CD8-positive, alpha-beta memory T cell (primary cell): ENCODE measurements around the gene BRMS1L. TPM values are rescaled to one million over a fixed set of nuclear protein-coding genes. Genes with fewer than 3 reads are reported as not detected.

Source experiments
- CTCF ChIA-PET: fragments of 350-600 bp; sonication (Branson Sonifier 250); formaldehyde crosslinking; loops from one replicate; lab custom pipeline; 2021; ENCODE audit warnings: antibody characterized with exemption; lab: Charles Lee
- POLR2A ChIA-PET: fragments of 350-600 bp; sonication (Branson Sonifier 250); formaldehyde crosslinking; loops from one replicate; lab custom pipeline; 2021; ENCODE audit warnings: antibody characterized with exemption; lab: Charles Lee
- DNase-seq, 5 donors: peaks; one replicate each; pipeline versions ENCODE4 v3.0.0 to v3.0.0-alpha.2; 2020 to 2022; ENCODE audit warnings: mixed read lengths in 1 of 5
- H3K27ac ChIP-seq: one replicate; pipeline ENCODE4 v1.7.0; 2013; ENCODE audit warnings: low read depth, mild to moderate bottlenecking, low read length, moderate library complexity
- H3K27me3 ChIP-seq: 2 replicates; pipeline ENCODE4 v1.7.0; 2013; ENCODE audit warnings: low read length, mild to moderate bottlenecking; ENCODE audit not compliant: insufficient read depth, poor library complexity, severe bottlenecking
- H3K36me3 ChIP-seq: 2 replicates; pipeline ENCODE4 v1.7.0; 2013; ENCODE audit warnings: mild to moderate bottlenecking, low read length, moderate library complexity; ENCODE audit not compliant: insufficient read depth
- H3K4me1 ChIP-seq: 2 replicates; pipeline ENCODE4 v1.7.0; 2013; ENCODE audit warnings: mild to moderate bottlenecking, low read length, moderate library complexity; ENCODE audit not compliant: insufficient read depth
- H3K4me3 ChIP-seq: 2 replicates; pipeline ENCODE4 v1.7.0; 2013; ENCODE audit warnings: mild to moderate bottlenecking, low read length
- H3K9me3 ChIP-seq: 2 replicates; pipeline ENCODE4 v1.7.0; 2013; ENCODE audit warnings: mild to moderate bottlenecking, low read length
- H3K27ac Mint-ChIP-seq, 8 donors: one replicate each; pipeline ENCODE4 v1.8.0; 2020 to 2021; ENCODE audit warnings: mixed read lengths in 8 of 8, mild to moderate bottlenecking in 6 of 8, inconsistent platforms in 3 of 8, moderate library complexity in 3 of 8
- H3K27me3 Mint-ChIP-seq, 2 donors: one replicate each; pipeline ENCODE4 v1.8.0; 2020 to 2021; ENCODE audit warnings: mixed read lengths in 2 of 2, mild to moderate bottlenecking in 1 of 2, moderate library complexity in 1 of 2
- H3K36me3 Mint-ChIP-seq, 3 donors: one replicate each; pipeline ENCODE4 v1.8.0; 2020 to 2021; ENCODE audit warnings: mixed read lengths in 3 of 3, inconsistent platforms in 1 of 3, mild to moderate bottlenecking in 1 of 3
- H3K4me1 Mint-ChIP-seq, 3 donors: one replicate each; pipeline ENCODE4 v1.8.0; 2020 to 2021; ENCODE audit warnings: mixed read lengths in 3 of 3, inconsistent platforms in 1 of 3, mild to moderate bottlenecking in 1 of 3
- H3K4me3 Mint-ChIP-seq, 7 donors: one replicate each; pipeline ENCODE4 v1.8.0; 2020 to 2021; ENCODE audit warnings: mixed read lengths in 7 of 7, mild to moderate bottlenecking in 6 of 7, moderate library complexity in 4 of 7, inconsistent platforms in 2 of 7
- H3K9me3 Mint-ChIP-seq, 5 donors: one replicate each; pipeline ENCODE4 v1.8.0; 2020 to 2022; ENCODE audit warnings: mixed read lengths in 5 of 5, mild to moderate bottlenecking in 3 of 5, moderate library complexity in 2 of 5, inconsistent platforms in 1 of 5
- polyA plus RNA-seq: library from polyadenylated mRNA; unstranded; fragments of 300-500 nt; fragmentation: Illumina TruSeq; gene quantifications from one replicate; pipeline ENCODE4 v1.2.3, GENCODE V29; 2021
- total RNA-seq, 2 experiments: library from RNA; stranded (reverse); gene quantifications; one replicate each; pipeline ENCODE4 v1.2.3, GENCODE V29; 2021

The BRMS1L gene
- total and polyA plus RNA-seq, 3 experiments from 2014 or later, result 4.0 to 10.0 (median 7.9) TPM

- Histone ChIP-seq H3K36me3 (peaks cover 6% of the 10 kb centered on the region), H3K27me3 (no peaks in the 10 kb centered on the region), H3K4me3 (no peak overlapping the region), H3K27ac (no peak overlapping the region), H3K4me1 (no peaks in the 10 kb centered on the region), H3K9me3 (no peaks in the 10 kb centered on the region)
- peaks cover 0 to 2% (median 0%) of the 10 kb centered on the region in 3 donors for H3K4me1 Mint-ChIP-seq
- ChIA-PET POLR2A (no interaction called here), CTCF (no interaction called here)
- H3K4me3 Mint-ChIP-seq, result no peak overlapping the region
- H3K9me3 Mint-ChIP-seq, result no peaks in the 10 kb centered on the region
- no peak overlapping the region for H3K27ac Mint-ChIP-seq
- H3K27me3 Mint-ChIP-seq, result no peaks in the 10 kb centered on the region
- peaks cover 16 to 45% (median 26%) of the 10 kb centered on the region in 3 donors for H3K36me3 Mint-ChIP-seq
- no peak for DNase-seq
These were observed 32.5 kb downstream of the BRMS1L start for GRCh38 chr14:35858521-35859209.

GRCh38 chr14:35861204-35861868 lies 35.2 kb downstream of the BRMS1L start:
- Mint-ChIP-seq H3K36me3 (peaks cover 23 to 57% (median 34%) of the 10 kb centered on the region in 3 donors), H3K4me3 (no peak overlapping the region), H3K4me1 (peaks cover 0 to under 1% (median 0%) of the 10 kb centered on the region in 3 donors), H3K9me3 (no peaks in the 10 kb centered on the region), H3K27me3 (no peaks in the 10 kb centered on the region), H3K27ac (no peak overlapping the region)
- Histone ChIP-seq H3K27ac (no peak overlapping the region), H3K9me3 (no peaks in the 10 kb centered on the region), H3K4me3 (no peak overlapping the region), H3K36me3 (peaks cover 13% of the 10 kb centered on the region), H3K4me1 (no peaks in the 10 kb centered on the region), H3K27me3 (no peaks in the 10 kb centered on the region)
- CTCF ChIA-PET, result interaction anchor here (1.6 kb wide), 1 partner anchor 18 kb away, joined by 3 read pairs; no protein-coding TSS in a partner anchor
- DNase-seq, result no peak
- POLR2A ChIA-PET, result no interaction called here

GRCh38 chr14:35865611-35866324 lies 39.6 kb downstream of the BRMS1L start:
- POLR2A ChIA-PET, result no interaction called here
- CTCF ChIA-PET, result no interaction called here
- no peaks in the 10 kb centered on the region for H3K4me1 ChIP-seq

GRCh38 chr14:35866595-35867279 lies 40.6 kb downstream of the BRMS1L start:
- Histone ChIP-seq H3K27me3 (no peaks in the 10 kb centered on the region), H3K4me3 (no peak overlapping the region), H3K4me1 (no peaks in the 10 kb centered on the region), H3K9me3 (no peaks in the 10 kb centered on the region), H3K36me3 (peaks cover 13% of the 10 kb centered on the region), H3K27ac (no peak overlapping the region)
- Mint-ChIP-seq H3K9me3 (no peaks in the 10 kb centered on the region), H3K4me1 (no peaks in the 10 kb centered on the region), H3K4me3 (no peak overlapping the region), H3K27ac (peak overlapping the region in 2 of 8 donors; percentile 12 to 30), H3K27me3 (no peaks in the 10 kb centered on the region), H3K36me3 (peaks cover 23 to 50% (median 31%) of the 10 kb centered on the region in 3 donors)
- ChIA-PET CTCF (no interaction called here), POLR2A (no interaction called here)
- no peak for DNase-seq

More at GRCh38 chr14:35865611-35866324, 39.6 kb downstream of the BRMS1L start:
- Mint-ChIP-seq H3K4me1 (no peaks in the 10 kb centered on the region), H3K9me3 (no peaks in the 10 kb centered on the region), H3K27ac (no peak overlapping the region), H3K27me3 (no peaks in the 10 kb centered on the region), H3K36me3 (peaks cover 23 to 52% (median 32%) of the 10 kb centered on the region in 3 donors), H3K4me3 (no peak overlapping the region)
- Histone ChIP-seq H3K9me3 (no peaks in the 10 kb centered on the region), H3K27me3 (no peaks in the 10 kb centered on the region), H3K27ac (no peak overlapping the region), H3K4me3 (no peak overlapping the region), H3K36me3 (peaks cover 13% of the 10 kb centered on the region)
- no peak for DNase-seq

- H3K27ac Mint-ChIP-seq, result peak overlapping the region in 1 of 8 donors; percentile 12
- H3K36me3 Mint-ChIP-seq, result peaks cover 23 to 50% (median 31%) of the 10 kb centered on the region in 3 donors
- H3K9me3 Mint-ChIP-seq, result no peaks in the 10 kb centered on the region
- Histone ChIP-seq H3K9me3 (no peaks in the 10 kb centered on the region), H3K4me3 (no peak overlapping the region), H3K36me3 (peaks cover 13% of the 10 kb centered on the region), H3K4me1 (no peaks in the 10 kb centered on the region), H3K27ac (no peak overlapping the region), H3K27me3 (no peaks in the 10 kb centered on the region)
- no peaks in the 10 kb centered on the region for H3K4me1 Mint-ChIP-seq
- no peak for DNase-seq
- POLR2A ChIA-PET, result no interaction called here
- CTCF ChIA-PET, result no interaction called here
- no peak overlapping the region for H3K4me3 Mint-ChIP-seq
- no peaks in the 10 kb centered on the region for H3K27me3 Mint-ChIP-seq
These were observed 41.1 kb downstream of the BRMS1L start for GRCh38 chr14:35867280-35867629.

GRCh38 chr14:35875296-35875695 lies 49.2 kb downstream of the BRMS1L start:
- Mint-ChIP-seq H3K27me3 (no peaks in the 10 kb centered on the region), H3K4me3 (no peak overlapping the region), H3K4me1 (no peaks in the 10 kb centered on the region), H3K9me3 (no peaks in the 10 kb centered on the region), H3K27ac (peak overlapping the region in 1 of 8 donors; percentile 28), H3K36me3 (peaks cover 0 to 2% (median 0%) of the 10 kb centered on the region in 3 donors)
- Histone ChIP-seq H3K27ac (no peak overlapping the region), H3K4me3 (no peak overlapping the region), H3K4me1 (no peaks in the 10 kb centered on the region), H3K9me3 (no peaks in the 10 kb centered on the region), H3K27me3 (no peaks in the 10 kb centered on the region), H3K36me3 (no peaks in the 10 kb centered on the region)
- no peak for DNase-seq
- CTCF ChIA-PET, result no interaction called here
- POLR2A ChIA-PET, result no interaction called here

GRCh38 chr14:35877276-35877675 lies 51.1 kb downstream of the BRMS1L start:
- Histone ChIP-seq H3K4me3 (no peak overlapping the region), H3K27me3 (no peaks in the 10 kb centered on the region), H3K36me3 (no peaks in the 10 kb centered on the region), H3K9me3 (no peaks in the 10 kb centered on the region), H3K4me1 (no peaks in the 10 kb centered on the region), H3K27ac (no peak overlapping the region)
- no peak for DNase-seq
- no peak overlapping the region for H3K27ac Mint-ChIP-seq
- ChIA-PET POLR2A (no interaction called here), CTCF (interaction anchor here (2.2 kb wide), 1 partner anchor 496 kb away, joined by 6 read pairs; no protein-coding TSS in a partner anchor)
- H3K36me3 Mint-ChIP-seq, result peaks cover 0 to 2% (median 0%) of the 10 kb centered on the region in 3 donors
- H3K9me3 Mint-ChIP-seq, result no peaks in the 10 kb centered on the region
- no peaks in the 10 kb centered on the region for H3K4me1 Mint-ChIP-seq
- H3K27me3 Mint-ChIP-seq, result no peaks in the 10 kb centered on the region
- no peak overlapping the region for H3K4me3 Mint-ChIP-seq
